Muscle layer of colon (tissue), 2 donors: ENCODE data around the gene CCDC85B.
"Not testable (repeated sequence)": the region's sequence is repeated elsewhere in the genome, so short reads cannot be mapped to it uniquely, and the experiment has no call there.

Experiments used
- H3K27ac ChIP-seq: one replicate; pipeline ENCODE4 v1.7.0; 2013; ENCODE audit warnings: low read depth, mild to moderate bottlenecking, low read length, moderate library complexity
- H3K27me3 ChIP-seq, 2 donors: one replicate each; pipeline ENCODE4 v1.7.0; 2013; ENCODE audit warnings: low read length in 2 of 2, mild to moderate bottlenecking in 2 of 2; ENCODE audit not compliant: insufficient read depth in 2 of 2, control insufficient read depth in 1 of 2
- H3K36me3 ChIP-seq: one replicate; pipeline ENCODE4 v1.7.0; 2013; ENCODE audit warnings: mild to moderate bottlenecking, low read length; ENCODE audit not compliant: insufficient read depth
- H3K4me1 ChIP-seq: one replicate; pipeline ENCODE4 v1.7.0; 2013; ENCODE audit warnings: mild to moderate bottlenecking, low read length; ENCODE audit not compliant: insufficient read depth
- H3K4me3 ChIP-seq, 2 donors: one replicate each; pipeline ENCODE4 v1.7.0; 2013; ENCODE audit warnings: low read length in 2 of 2, low read depth in 1 of 2, mild to moderate bottlenecking in 1 of 2, moderate library complexity in 1 of 2
- H3K9ac ChIP-seq: one replicate; pipeline ENCODE4 v1.7.0; 2013; ENCODE audit warnings: low read length
- H3K9me3 ChIP-seq: one replicate; pipeline ENCODE4 v1.7.0; 2013; ENCODE audit warnings: mild to moderate bottlenecking, low read length
- donor health status: abdominal sarcoma.
- donor health status: Adenocarcinoma of cecum.

CCDC85B gene

DNA sequence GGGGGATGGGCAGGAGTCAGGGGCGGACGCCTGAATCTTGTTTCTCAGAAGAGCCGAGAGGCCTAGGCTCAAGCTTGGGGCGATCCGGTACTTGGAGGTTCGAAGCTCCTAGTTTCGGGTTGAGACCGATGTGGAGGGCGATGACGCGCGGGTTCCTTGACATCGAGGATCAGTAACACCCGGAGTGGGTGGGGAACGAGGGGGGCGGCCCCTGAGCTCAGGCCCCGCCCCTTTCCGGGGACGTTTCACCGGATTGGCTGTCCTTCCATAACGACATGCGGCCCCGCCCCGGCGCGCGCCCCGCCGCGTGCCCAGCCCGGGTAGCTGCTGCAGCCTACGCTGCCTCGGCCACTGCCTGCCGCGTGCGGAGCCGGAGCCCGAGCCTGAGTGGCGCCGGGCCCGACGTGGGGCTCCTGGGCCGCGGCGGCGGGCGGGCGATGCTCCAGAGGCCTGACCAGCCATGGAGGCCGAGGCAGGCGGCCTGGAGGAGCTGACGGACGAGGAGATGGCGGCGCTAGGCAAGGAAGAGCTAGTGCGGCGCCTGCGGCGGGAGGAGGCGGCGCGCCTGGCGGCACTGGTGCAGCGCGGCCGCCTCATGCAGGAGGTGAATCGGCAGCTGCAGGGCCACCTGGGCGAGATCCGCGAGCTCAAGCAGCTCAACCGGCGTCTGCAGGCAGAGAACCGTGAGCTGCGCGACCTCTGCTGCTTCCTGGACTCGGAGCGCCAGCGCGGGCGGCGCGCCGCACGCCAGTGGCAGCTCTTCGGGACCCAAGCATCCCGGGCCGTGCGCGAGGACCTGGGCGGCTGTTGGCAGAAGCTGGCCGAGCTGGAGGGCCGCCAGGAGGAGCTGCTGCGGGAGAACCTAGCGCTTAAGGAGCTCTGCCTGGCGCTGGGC is at the start of gene CCDC85B:
TSS of gene CCDC85B (plus strand) at position 350 of the 895 bp plus-strand sequence. CDS start at position 461, 111 bp downstream.
- H3K9me3 ChIP-seq = no peaks in the 10 kb centered on the region
- H3K27ac ChIP-seq = peak within 1 kb of the TSS; percentile 99
- peak within 1 kb of the TSS; percentile 92 for H3K9ac ChIP-seq
- H3K4me1 ChIP-seq = peaks cover 51% of the 10 kb centered on the region
- H3K4me3 ChIP-seq = peak within 1 kb of the TSS; percentile 74 to 94
- H3K36me3 ChIP-seq = peaks cover 14% of the 10 kb centered on the region
- H3K27me3 ChIP-seq = no peaks in the 10 kb centered on the region

DNA sequence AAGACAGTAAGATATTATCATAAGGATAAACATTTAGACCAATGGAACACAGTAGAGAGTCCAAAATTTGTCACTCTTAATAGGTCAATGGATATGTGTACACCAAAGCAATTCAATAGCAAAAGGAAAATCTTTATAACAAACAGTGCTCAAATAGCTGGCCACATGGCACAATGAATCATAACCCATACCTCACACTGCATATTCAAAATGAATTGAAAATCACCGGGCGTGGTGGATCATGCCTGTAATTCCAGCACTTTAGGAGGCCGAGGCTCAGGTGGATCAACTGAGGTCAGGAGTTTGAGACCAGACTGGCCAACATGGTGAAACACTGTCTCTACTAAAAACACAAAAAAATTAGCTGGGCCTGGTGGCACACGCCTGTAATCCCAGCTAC is 48.3 kb upstream of the CCDC85B start:
- Histone ChIP-seq H3K27ac (no peak overlapping the region), H3K9ac (no peak overlapping the region), H3K36me3 (no peaks in the 10 kb centered on the region), H3K9me3 (no peaks in the 10 kb centered on the region), H3K4me1 (no peaks in the 10 kb centered on the region), H3K4me3 (no peak overlapping the region), H3K27me3 (no peaks in the 10 kb centered on the region)

DNA sequence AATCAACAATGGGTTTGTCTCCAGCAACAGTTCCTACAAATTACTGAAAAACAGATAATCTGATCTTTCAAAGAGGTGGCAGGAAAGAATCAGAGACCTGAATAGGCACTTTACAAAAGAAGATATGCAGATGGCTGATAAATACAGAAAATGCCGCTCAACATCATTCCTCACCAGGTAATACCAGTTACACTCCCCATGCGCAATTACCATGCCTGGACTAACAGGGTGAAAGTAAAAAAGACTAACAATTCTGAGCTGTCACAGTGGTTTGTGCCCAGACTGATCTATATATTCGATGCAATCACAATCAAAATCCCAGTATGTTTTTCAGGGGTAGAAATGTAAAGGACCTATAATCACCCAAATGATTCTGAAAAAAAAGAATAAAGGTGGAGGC is 46.7 kb upstream of the CCDC85B start:
- H3K9me3 ChIP-seq = no peaks in the 10 kb centered on the region
- no peaks in the 10 kb centered on the region for H3K4me1 ChIP-seq
- no peak overlapping the region for H3K27ac ChIP-seq
- H3K27me3 ChIP-seq = no peaks in the 10 kb centered on the region
- no peak overlapping the region for H3K9ac ChIP-seq
- no peaks in the 10 kb centered on the region for H3K36me3 ChIP-seq
- H3K4me3 ChIP-seq = no peak overlapping the region

DNA sequence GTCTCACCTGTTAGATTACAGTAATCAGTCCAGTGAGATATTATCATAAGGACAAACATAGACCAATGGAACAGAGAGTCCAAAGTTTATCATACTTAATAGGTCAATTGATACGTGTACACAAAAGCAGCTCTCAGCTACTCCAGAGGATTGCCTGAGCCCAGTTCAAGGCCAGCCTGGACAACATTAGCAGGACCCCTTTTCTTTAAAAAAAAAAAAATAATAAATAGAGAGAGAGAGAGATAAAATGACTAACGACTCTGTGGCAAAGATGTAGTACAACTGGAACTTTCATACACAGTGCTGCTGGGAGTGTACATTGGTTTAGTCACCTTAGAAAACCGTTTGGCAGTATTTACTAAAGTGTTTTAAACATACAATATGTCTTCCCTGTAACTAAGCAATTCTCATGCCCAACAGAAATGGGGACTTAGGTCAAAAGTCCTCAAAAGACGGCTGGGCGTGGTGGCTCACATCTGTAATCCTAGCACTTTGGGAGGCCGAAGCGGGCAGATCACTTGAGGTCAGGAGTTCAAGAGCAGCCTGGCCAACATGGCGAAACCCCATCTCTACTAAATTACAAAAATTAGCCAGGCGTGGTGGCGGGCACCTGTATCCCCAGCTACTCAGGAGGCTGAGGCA is 46.1 kb upstream of the CCDC85B start:
- no peaks in the 10 kb centered on the region for H3K36me3 ChIP-seq
- no peak overlapping the region for H3K27ac ChIP-seq
- H3K9me3 ChIP-seq = no peaks in the 10 kb centered on the region
- no peaks in the 10 kb centered on the region for H3K4me1 ChIP-seq
- H3K9ac ChIP-seq = no peak overlapping the region
- no peak overlapping the region for H3K4me3 ChIP-seq
- no peaks in the 10 kb centered on the region for H3K27me3 ChIP-seq

DNA sequence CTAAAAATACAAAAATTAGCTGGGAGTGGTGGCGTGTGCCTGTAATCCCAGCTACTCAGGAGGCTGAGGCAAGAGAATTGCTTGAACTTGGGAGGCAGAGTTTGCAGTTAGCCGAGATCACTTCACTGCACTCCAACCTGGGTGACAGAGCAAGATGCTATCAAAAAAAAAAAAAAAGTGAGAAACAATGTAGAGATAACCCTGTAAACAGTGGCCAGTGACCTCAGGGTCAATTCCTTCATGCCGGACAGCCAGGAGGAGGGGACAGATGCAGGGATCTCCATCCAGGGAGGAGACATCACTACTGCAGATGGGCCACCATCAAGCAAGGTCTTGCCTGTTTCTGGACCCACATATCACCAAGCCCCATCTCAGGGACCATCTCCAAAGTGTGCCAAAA is 42.7 kb upstream of the CCDC85B start:
- no peaks in the 10 kb centered on the region for H3K4me1 ChIP-seq
- H3K27ac ChIP-seq = no peak overlapping the region
- no peaks in the 10 kb centered on the region for H3K9me3 ChIP-seq
- no peak overlapping the region for H3K4me3 ChIP-seq
- H3K9ac ChIP-seq = no peak overlapping the region
- H3K27me3 ChIP-seq = no peaks in the 10 kb centered on the region
- peaks cover 21% of the 10 kb centered on the region for H3K36me3 ChIP-seq

DNA sequence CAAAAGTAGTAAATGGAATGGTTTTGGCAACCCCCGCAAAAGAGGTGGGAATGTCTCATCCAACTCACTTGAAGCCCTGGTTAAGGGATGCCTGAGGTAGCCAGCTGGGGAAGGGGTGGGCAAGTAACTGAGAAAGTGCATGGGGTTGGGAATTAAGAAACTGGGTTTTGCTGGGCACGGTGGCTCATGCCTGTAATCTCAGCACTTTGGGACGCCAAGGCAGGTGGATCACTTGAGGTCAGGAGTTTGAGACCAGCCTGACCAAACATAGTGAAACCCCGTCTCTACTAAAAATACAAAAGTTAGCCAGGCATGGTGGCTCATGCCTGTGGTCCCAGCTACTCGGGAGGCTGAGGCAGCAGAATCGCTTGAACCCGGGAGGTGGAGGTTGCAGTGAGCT is 41.8 kb upstream of the CCDC85B start:
- not testable (repeated sequence) for H3K4me1 ChIP-seq, H3K4me3 ChIP-seq, H3K27ac ChIP-seq, H3K9ac ChIP-seq, H3K27me3 ChIP-seq, H3K9me3 ChIP-seq
- peaks cover 31% of the 10 kb centered on the region for H3K36me3 ChIP-seq

DNA sequence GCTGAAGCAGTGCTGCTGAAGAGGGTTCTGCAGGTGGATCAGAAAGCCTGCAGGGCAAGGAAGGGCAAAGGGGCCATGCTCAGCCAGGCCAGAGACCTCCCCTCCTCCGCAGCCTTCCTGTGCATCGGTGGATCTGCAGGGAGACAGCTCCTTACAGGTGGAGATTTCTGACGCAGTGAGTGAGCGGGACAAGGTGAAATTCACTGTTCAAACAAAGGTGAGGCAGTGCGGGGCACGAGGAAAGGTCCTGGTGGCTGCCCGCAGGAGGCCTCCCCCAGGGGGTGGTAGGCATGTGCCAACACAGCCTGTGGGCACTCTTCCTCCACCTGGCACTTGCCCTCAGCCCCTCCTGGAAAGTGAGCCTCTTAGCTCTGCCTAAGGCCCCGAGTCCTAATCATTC is 41.1 kb upstream of the CCDC85B start:
- H3K36me3 ChIP-seq = peaks cover 37% of the 10 kb centered on the region
- no peaks in the 10 kb centered on the region for H3K9me3 ChIP-seq
- no peak overlapping the region for H3K27ac ChIP-seq
- H3K27me3 ChIP-seq = no peaks in the 10 kb centered on the region
- H3K4me3 ChIP-seq = no peak overlapping the region
- peaks cover 4% of the 10 kb centered on the region for H3K4me1 ChIP-seq
- H3K9ac ChIP-seq = no peak overlapping the region

DNA sequence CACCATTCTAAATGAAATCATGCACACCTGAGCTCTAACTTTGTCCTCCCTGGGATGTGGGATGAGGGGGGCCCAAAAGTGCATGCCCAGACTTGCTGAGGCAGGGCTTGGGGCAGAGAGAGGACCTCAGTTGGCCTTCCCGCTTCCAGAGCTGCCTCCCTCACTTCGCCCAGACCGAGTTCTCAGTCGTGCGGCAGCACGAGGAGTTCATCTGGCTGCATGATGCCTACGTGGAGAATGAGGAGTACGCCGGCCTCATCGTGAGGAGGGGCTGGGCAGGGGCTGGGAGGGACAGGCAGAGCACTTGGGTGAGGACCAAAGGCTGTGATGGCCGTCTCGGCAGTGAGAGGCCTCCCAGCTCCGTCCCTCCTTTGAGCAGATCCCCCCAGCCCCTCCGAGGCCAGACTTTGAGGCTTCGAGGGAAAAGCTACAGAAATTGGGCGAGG is 40.7 kb upstream of the CCDC85B start:
- no peak overlapping the region for H3K9ac ChIP-seq
- H3K27me3 ChIP-seq = no peaks in the 10 kb centered on the region
- no peak overlapping the region for H3K4me3 ChIP-seq
- peaks cover 8% of the 10 kb centered on the region for H3K4me1 ChIP-seq
- peaks cover 42% of the 10 kb centered on the region for H3K36me3 ChIP-seq
- H3K27ac ChIP-seq = no peak overlapping the region
- H3K9me3 ChIP-seq = no peaks in the 10 kb centered on the region

DNA sequence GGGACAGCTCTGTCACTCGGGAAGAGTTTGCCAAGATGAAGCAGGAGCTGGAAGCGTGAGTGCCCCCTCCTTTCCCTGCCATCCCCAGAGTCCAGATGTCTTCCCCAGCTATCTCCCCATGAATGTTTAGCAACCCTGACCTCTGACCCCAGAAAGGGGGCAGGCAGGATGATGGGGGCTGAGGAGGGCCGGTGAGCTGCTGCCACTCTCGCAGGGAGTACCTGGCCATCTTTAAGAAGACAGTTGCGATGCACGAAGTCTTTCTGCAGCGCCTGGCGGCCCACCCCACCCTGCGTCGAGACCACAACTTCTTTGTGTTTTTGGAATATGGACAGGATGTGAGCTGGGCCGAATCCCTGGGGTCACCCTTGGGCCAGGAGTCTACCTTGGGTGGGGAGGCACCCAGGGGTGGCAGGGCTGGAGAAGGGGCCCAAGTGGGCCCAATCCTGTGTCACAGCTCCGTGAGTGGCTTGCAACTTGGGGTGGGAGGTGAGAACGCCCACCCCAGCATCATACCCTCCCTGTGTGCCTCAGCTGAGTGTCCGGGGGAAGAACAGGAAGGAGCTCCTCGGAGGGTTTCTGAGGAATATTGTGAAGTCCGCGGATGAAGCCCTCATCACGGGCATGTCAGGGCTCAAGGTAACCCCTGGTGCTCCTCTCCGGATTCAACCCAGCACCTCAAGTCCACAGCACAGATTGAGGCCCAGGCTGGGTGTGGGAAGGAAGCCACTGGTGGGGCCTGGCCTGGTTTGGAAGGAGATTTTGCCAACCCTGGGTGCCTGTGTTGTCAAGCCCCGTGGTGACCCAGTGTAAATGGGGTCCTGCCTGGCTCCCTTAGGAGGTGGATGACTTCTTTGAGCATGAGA is 40.0 kb upstream of the CCDC85B start:
- Histone ChIP-seq H3K4me3 (no peak overlapping the region), H3K9ac (no peak overlapping the region), H3K36me3 (peaks cover 48% of the 10 kb centered on the region), H3K27ac (no peak overlapping the region), H3K27me3 (no peaks in the 10 kb centered on the region), H3K4me1 (peaks cover 12% of the 10 kb centered on the region), H3K9me3 (no peaks in the 10 kb centered on the region)

DNA sequence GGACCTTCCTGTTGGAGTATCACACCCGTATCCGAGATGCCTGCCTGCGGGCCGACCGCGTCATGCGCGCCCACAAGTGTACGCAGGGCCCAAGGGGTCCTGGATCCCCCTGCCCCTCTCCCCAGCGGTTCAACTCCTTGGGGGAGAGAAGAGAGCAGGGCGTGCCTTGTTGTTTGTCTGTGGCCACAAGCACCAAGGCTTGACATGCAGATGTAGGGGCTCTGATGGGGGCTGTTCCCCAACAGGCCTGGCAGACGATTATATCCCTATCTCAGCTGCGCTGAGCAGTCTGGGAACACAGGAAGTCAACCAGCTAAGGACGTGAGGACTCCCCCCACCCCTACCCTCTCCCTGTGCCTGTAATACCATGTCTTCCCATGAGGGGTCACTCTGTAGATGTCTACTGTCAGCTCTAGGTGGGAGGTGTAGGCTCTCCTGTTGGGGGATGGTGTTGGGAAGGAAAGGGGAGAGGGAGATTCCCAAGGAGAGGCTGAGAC is 39.3 kb upstream of the CCDC85B start:
- Histone ChIP-seq H3K27ac (no peak overlapping the region), H3K4me3 (no peak overlapping the region), H3K4me1 (peaks cover 18% of the 10 kb centered on the region), H3K9ac (no peak overlapping the region), H3K36me3 (peaks cover 55% of the 10 kb centered on the region), H3K27me3 (no peaks in the 10 kb centered on the region), H3K9me3 (no peaks in the 10 kb centered on the region)
